H9 (cell line): ENCODE results near the gene NADSYN1. TPM values are rescaled to one million over a fixed set of nuclear protein-coding genes. Genes with fewer than 3 reads are reported as not detected.
A peak's percentile ranks its signal among the peaks of the same experiment; 100 is the strongest.

Source experiments
- DNase-seq: peaks from one replicate; pipeline ENCODE4 v3.0.0-alpha.2; 2017
- H2AFZ ChIP-seq: one replicate; pipeline ENCODE4 v1.6.1; 2013; ENCODE audit warnings: mild to moderate bottlenecking, low read length, control low read depth, moderate library complexity
- H2AK5ac ChIP-seq: 2 replicates; pipeline ENCODE4 v1.6.1; 2013; ENCODE audit warnings: low read length, control low read depth, mixed read lengths; ENCODE audit not compliant: insufficient read length
- H2BK120ac ChIP-seq: one replicate; pipeline ENCODE4 v1.6.1; 2013; ENCODE audit warnings: low read depth, mild to moderate bottlenecking, low read length, control low read depth, inconsistent platforms; ENCODE audit not compliant: poor library complexity, severe bottlenecking
- H2BK12ac ChIP-seq: 2 replicates; pipeline ENCODE4 v1.6.1; 2013; ENCODE audit warnings: low read length, control low read depth, mixed read lengths, low read depth; ENCODE audit not compliant: insufficient read length
- H2BK15ac ChIP-seq: 2 replicates; pipeline ENCODE4 v1.6.1; 2013; ENCODE audit warnings: low read depth, low read length, control low read depth
- H2BK20ac ChIP-seq: one replicate; pipeline ENCODE4 v1.6.1; 2013; ENCODE audit warnings: low read depth, mild to moderate bottlenecking, low read length, control low read depth, inconsistent platforms; ENCODE audit not compliant: poor library complexity, severe bottlenecking
- H2BK5ac ChIP-seq: 2 replicates; pipeline ENCODE4 v1.6.1; 2013; ENCODE audit warnings: low read length, control low read depth, mixed read lengths; ENCODE audit not compliant: insufficient read length
- H3K14ac ChIP-seq: 2 replicates; pipeline ENCODE4 v1.6.1; 2013; ENCODE audit warnings: low read length, control low read depth; ENCODE audit not compliant: insufficient read depth
- H3K18ac ChIP-seq: 2 replicates; pipeline ENCODE4 v1.6.1; 2013; ENCODE audit warnings: low read depth, mild to moderate bottlenecking, mixed read lengths, low read length, control low read depth; ENCODE audit not compliant: insufficient read length
- H3K23ac ChIP-seq: 2 replicates; pipeline ENCODE4 v1.6.1; 2013; ENCODE audit warnings: low read length, control low read depth, mixed read lengths, low read depth; ENCODE audit not compliant: insufficient read length
- H3K23me2 ChIP-seq: 2 replicates; pipeline ENCODE4 v1.6.1; 2013; ENCODE audit warnings: low read depth, mild to moderate bottlenecking, mixed read lengths, low read length, control low read depth; ENCODE audit not compliant: insufficient read length, poor library complexity, severe bottlenecking
- H3K27ac ChIP-seq: 2 replicates; pipeline ENCODE4 v1.5.1; 2013; ENCODE audit warnings: low read length, control low read depth, mixed read lengths, low read depth; ENCODE audit not compliant: insufficient read length
- H3K27me3 ChIP-seq: 2 replicates; pipeline ENCODE4 v1.6.1; 2013; ENCODE audit warnings: low read length, control low read depth, inconsistent platforms; ENCODE audit not compliant: insufficient read depth
- H3K4ac ChIP-seq: 2 replicates; pipeline ENCODE4 v1.6.1; 2013; ENCODE audit warnings: low read depth, mild to moderate bottlenecking, control low read depth, inconsistent platforms, low read length, moderate library complexity
- H3K4me1 ChIP-seq: 2 replicates; pipeline ENCODE4 v1.6.1; 2013; ENCODE audit warnings: low read length, control low read depth, inconsistent platforms; ENCODE audit not compliant: insufficient read depth
- H3K4me2 ChIP-seq: 2 replicates; pipeline ENCODE4 v1.6.1; 2013; ENCODE audit warnings: low read length, control low read depth, mixed read lengths; ENCODE audit not compliant: insufficient read length, insufficient read depth
- H3K56ac ChIP-seq: 2 replicates; pipeline ENCODE4 v1.6.1; 2013; ENCODE audit warnings: low read depth, mild to moderate bottlenecking, mixed read lengths, low read length, control low read depth; ENCODE audit not compliant: insufficient read length
- H3K79me1 ChIP-seq: 2 replicates; pipeline ENCODE4 v1.6.1; 2013; ENCODE audit warnings: low read depth, mild to moderate bottlenecking, moderate library complexity, low read length, control low read depth, inconsistent platforms; ENCODE audit not compliant: insufficient read depth, poor library complexity, severe bottlenecking
- H3K79me2 ChIP-seq: 2 replicates; pipeline ENCODE4 v1.6.1; 2013; ENCODE audit warnings: low read length, control low read depth, inconsistent platforms; ENCODE audit not compliant: insufficient read depth
- H3K9ac ChIP-seq: 2 replicates; pipeline ENCODE4 v1.6.1; 2013; ENCODE audit warnings: low read length, control low read depth, mixed read lengths; ENCODE audit not compliant: insufficient read length; ENCODE audit errors: extremely low read depth
- H3K9me3 ChIP-seq: one replicate; pipeline ENCODE4 v1.6.1; 2013; ENCODE audit warnings: low read depth, low read length, inconsistent platforms; ENCODE audit not compliant: control insufficient read depth
- H3T11ph ChIP-seq: one replicate; pipeline ENCODE4 v1.6.1; 2013; ENCODE audit warnings: mild to moderate bottlenecking, low read length, control low read depth, inconsistent platforms
- H4K20me1 ChIP-seq: one replicate; pipeline ENCODE4 v1.6.1; 2013; ENCODE audit not compliant: control insufficient read depth, insufficient read length, insufficient read depth
- H4K5ac ChIP-seq: 2 replicates; pipeline ENCODE4 v1.6.1; 2013; ENCODE audit warnings: low read depth, mild to moderate bottlenecking, mixed read lengths, low read length, control low read depth; ENCODE audit not compliant: insufficient read length
- H4K8ac ChIP-seq: replicated peaks from 2 replicates; pipeline ENCODE4 v1.6.1; 2013; ENCODE audit warnings: low read length, control low read depth, mixed read lengths, low read depth; ENCODE audit not compliant: insufficient read length
- H4K91ac ChIP-seq: 2 replicates; pipeline ENCODE4 v1.6.1; 2013; ENCODE audit warnings: low read depth, mild to moderate bottlenecking, moderate library complexity, mixed read lengths, low read length, control low read depth; ENCODE audit not compliant: insufficient read length
- H3K27ac Mint-ChIP-seq, 3 experiments: 2 replicates in 2 of 3; 3 replicates in 1 of 3; pipeline ENCODE4 v1.8.0; 2020 to 2021; ENCODE audit warnings: mixed read lengths in 3 of 3, mild to moderate bottlenecking in 1 of 3, moderate library complexity in 1 of 3
- H3K27me3 Mint-ChIP-seq: 2 replicates; pipeline ENCODE4 v1.8.0; 2021; ENCODE audit warnings: low read depth, mild to moderate bottlenecking, moderate library complexity, mixed read lengths
- H3K36me3 Mint-ChIP-seq, 3 experiments: 2 replicates in 2 of 3; 3 replicates in 1 of 3; pipeline ENCODE4 v1.8.0; 2020 to 2021; ENCODE audit warnings: low read depth in 3 of 3, mixed read lengths in 3 of 3; ENCODE audit not compliant: insufficient read depth in 1 of 3
- H3K4me1 Mint-ChIP-seq, 2 experiments: 2 replicates each; pipeline ENCODE4 v1.8.0; 2020; ENCODE audit warnings: mixed read lengths in 2 of 2
- H3K4me3 Mint-ChIP-seq, 2 experiments: 2 replicates in 1 of 2; 3 replicates in 1 of 2; pipeline ENCODE4 v1.8.0; 2020 to 2021; ENCODE audit warnings: mild to moderate bottlenecking in 2 of 2, mixed read lengths in 2 of 2, moderate library complexity in 1 of 2
- H3K9me3 Mint-ChIP-seq, 2 experiments: 2 replicates in 1 of 2; 3 replicates in 1 of 2; pipeline ENCODE4 v1.8.0; 2020; ENCODE audit warnings: mild to moderate bottlenecking in 2 of 2, mixed read lengths in 2 of 2, moderate library complexity in 1 of 2
- CTCF ChIP-seq: fragments of 200-600 bp; sonication (generic); conservative IDR thresholded peaks from 3 replicates; pipeline ENCODE4 v1.8.0; 2021; ENCODE audit warnings: antibody characterized with exemption, mild to moderate bottlenecking
- WGBS: extraction: QIAGEN DNeasy Blood & Tissue Kit; methylation state at CpG from one replicate; pipeline ENCODE4 v1.1.7; 2013; ENCODE audit warnings: missing lambda C conversion rate, low lambda C conversion rate, mixed read lengths; ENCODE audit not compliant: insufficient read length; ENCODE audit errors: extremely low coverage; 5-methylcytosine and 5-hydroxymethylcytosine counted together
- total RNA-seq: library from RNA; stranded (reverse); gene quantifications from 2 replicates; pipeline ENCODE4 v1.2.1, GENCODE V29; 2021

Gene NADSYN1
- total RNA-seq, 1 experiment from 2014 or later: 44.2 TPM

- Histone ChIP-seq H3K27me3 (no peaks in the 10 kb centered on the region), H4K5ac (no peak overlapping the region), H3K27ac (no peak overlapping the region), H3K4ac (no peak overlapping the region), H4K20me1 (no peaks in the 10 kb centered on the region), H3K56ac (no peak overlapping the region), H2BK20ac (no peak overlapping the region), H3K14ac (no peak overlapping the region), H3K4me1 (peaks cover 4% of the 10 kb centered on the region; the same call in 1 of the 2 replicates), H3K18ac (no peak overlapping the region), H4K91ac (no peak overlapping the region), H2AK5ac (no peak overlapping the region), H3K23ac (no peak overlapping the region), H2BK12ac (no peak overlapping the region), H3K9me3 (no peaks in the 10 kb centered on the region), H3K79me1 (peaks cover 4% of the 10 kb centered on the region), H3K23me2 (peaks cover 15% of the 10 kb centered on the region), H3T11ph (no peak overlapping the region), H3K79me2 (no peaks in the 10 kb centered on the region; the same call in 1 of the 2 replicates), H3K9ac (no peak overlapping the region), H4K8ac (no peak overlapping the region), H2BK5ac (no peak overlapping the region), H2BK120ac (no peak overlapping the region), H2AFZ (no peak overlapping the region), H3K4me2 (no peak overlapping the region), H2BK15ac (no peak overlapping the region)
- no peaks in the 10 kb centered on the region for H3K27me3 Mint-ChIP-seq
- no peaks in the 10 kb centered on the region for H3K9me3 Mint-ChIP-seq
- peak; percentile 45; the same call in 2 of the 3 replicates for TF ChIP-seq CTCF
- no CpG with 5 or more reads among the region's 7 CpGs for WGBS
- no peak for DNase-seq
- H3K4me3 Mint-ChIP-seq: peak overlapping the region; percentile 51 to 69
- peaks cover 4 to 46% (median 30%) of the 10 kb centered on the region in 3 experiments; a peak in 6 of 7 replicates for H3K36me3 Mint-ChIP-seq
- H3K4me1 Mint-ChIP-seq: peaks cover 24 to 31% of the 10 kb centered on the region in 2 experiments
- H3K27ac Mint-ChIP-seq: no peak overlapping the region
Measured at GRCh38 chr11:71454470-71455113, 1.6 kb downstream of the NADSYN1 start.
